PC-3 (cell line): ENCODE measurements around the gene SSR2.

ENCODE experiments used
- CTCF ChIP-seq: fragments of 300-600 bp; sonication (generic); conservative IDR thresholded peaks from 2 replicates; pipeline ENCODE4 v1.5.1; 2017; ENCODE audit warnings: antibody characterized with exemption, low read depth, mild to moderate bottlenecking, low read length
- EZH2 ChIP-seq: fragments of 300-600 bp; sonication (generic); IDR thresholded peaks from one replicate; pipeline ENCODE4 v1.6.1; 2017; ENCODE audit warnings: antibody characterized with exemption, mild to moderate bottlenecking, low read length; ENCODE audit not compliant: unreplicated experiment

GRCh38 chr1:155962599-155963211, 58.0 kb downstream of the SSR2 start:
- TF ChIP-seq EZH2 (no peak), CTCF (no peak)
